Medulla oblongata (tissue), 1 donor: ENCODE data around the gene CNTN6.

Experiments
- DNase-seq: peaks from one replicate; pipeline ENCODE4 v3.0.0-alpha.2; 2015; ENCODE audit errors: extremely low spot score

Gene CNTN6

DNA sequence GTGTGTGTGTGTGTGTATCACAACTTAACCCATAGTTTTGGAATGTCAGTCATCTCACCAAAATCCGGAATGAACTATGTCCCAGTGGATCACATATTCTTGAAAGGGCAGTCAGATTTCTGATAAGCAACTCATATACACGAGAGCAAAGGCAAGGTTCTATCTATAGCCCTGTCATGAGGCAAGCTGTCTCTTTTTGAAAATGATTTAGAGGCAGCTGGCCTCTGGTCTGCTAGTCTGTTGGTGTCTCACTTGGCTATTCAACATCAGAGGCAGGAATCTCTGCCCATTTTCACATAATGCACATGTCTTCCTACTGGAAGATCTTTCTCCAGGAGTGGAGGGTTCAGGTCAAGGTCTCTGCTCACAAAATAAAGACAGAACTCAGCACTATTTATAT is 79.8 kb downstream of the CNTN6 start:
- no peak for DNase-seq

DNA sequence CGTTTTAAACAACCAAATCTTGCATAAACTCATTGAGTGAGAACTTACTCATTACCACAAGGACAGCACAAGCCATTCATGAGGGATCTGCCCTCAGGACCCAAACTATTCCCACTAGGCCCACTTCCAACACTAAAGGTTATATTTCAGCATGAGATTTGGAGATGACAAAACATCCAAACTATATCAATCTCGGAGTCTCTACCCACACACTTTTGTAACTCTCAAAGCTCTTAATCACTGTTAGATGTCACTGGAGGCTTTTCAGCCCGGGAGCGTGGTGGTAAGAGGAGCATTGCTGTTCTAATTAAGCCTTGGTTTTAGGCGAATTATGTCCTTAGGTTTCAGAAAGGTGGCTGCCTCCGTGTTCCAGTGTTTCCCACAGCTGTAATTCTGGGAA is 86.3 kb downstream of the CNTN6 start:
- DNase-seq: no peak

- DNase-seq: no peak
Measured at GRCh38 chr3:1183320-1184048, 90.7 kb downstream of the CNTN6 start.

DNA sequence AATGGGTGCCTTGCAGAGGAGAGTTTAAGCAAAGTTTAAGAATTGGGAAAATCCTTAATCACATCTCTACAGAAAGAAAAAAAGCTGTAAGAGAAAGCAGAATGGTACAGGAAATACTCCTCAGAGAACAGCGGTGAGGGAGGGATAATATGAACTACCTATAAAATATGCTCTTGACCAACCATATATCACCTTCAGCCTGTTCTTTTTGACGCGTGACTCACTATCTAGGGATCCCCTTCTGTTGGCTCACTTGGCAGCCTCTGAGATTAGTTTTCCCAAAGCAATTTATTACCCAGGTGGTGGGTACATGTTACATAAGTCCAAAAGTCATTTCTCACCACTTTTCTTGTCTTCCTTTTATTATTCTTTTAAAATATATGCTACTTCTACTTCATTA is 97.7 kb downstream of the CNTN6 start:
- DNase-seq: no peak

DNA sequence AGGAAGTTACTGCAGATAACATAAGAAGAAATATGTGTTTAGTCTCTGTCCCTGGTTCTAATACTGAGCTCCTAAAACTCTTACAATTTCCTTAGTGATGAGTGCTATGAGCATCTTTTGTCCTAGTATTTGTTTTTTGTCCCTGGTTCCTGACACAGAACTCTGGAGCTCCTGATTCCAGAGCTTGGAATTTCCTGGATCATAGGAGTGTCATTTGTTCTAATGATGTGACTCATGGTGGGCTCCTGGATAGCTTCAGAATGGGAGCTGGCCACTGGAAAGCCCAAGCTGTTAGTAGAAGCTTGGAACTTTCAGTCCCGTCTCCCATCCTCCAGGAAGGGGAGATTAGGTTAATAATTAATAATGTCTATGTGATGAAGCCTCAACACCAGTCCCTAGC is 98.2 kb downstream of the CNTN6 start:
- DNase-seq: no peak

DNA sequence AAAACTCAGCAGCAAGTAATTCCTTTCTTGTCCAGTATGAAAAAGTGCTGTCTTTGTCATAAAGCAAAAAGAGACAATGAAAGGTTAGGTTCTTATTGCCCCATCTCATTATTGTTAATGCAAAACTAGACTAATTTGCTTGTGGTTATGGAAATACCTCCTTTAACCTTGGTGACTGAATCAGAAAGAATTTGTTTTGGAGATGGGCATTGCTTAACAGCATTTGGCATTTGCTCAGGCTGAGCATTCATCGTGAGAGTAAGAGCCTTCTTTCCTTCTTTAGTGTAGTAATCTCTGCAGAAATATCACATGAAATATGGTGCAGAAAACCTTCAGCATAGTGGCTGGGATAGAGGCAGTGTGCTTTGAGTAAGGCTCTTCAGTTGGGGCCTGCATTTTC is 103.1 kb downstream of the CNTN6 start:
- DNase-seq: peak; percentile 3

DNA sequence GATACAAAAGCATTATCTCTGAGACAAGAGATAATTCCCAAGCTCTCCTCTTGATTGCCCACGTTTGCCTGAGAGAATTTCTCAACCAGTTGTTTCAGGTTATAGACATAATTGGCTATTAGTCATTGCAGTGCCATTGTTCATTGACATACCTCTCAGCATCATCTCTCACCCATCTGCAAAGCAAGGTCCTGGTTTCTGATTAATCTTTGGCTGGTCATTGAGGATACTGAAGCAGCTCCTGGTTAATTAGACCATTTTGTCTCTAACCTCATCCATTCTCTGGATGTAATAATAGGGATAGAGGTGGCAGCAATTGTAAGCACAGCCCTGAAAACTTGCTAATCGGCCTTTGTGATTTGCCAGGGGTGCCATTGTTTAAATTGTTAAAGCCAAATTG is 104.2 kb downstream of the CNTN6 start:
- DNase-seq: no peak

GRCh38 chr3:1200371-1200770 is 107.5 kb downstream of the CNTN6 start:
- no peak for DNase-seq

- no peak for DNase-seq
Measured at GRCh38 chr3:1207904-1208303, 115.1 kb downstream of the CNTN6 start.

DNA sequence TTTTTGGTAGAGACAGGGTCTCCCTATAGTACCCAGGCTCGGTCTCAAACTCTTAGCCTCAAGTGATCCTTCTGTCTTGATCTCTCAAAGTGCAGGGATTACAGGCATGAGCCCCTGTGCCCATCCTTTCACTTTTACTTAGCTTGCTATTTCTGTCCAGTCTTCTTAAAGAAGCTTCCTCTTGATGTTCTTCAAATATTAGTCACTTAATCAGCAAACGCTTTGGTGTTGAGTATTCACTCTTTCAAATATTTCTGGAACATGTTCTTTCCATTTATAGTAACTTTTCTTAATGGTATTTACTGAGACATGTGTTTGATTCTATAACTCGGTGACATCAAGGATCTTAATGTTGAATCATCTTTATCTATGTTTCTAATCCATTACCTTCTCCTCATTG is 122.1 kb downstream of the CNTN6 start:
- no peak for DNase-seq

DNA sequence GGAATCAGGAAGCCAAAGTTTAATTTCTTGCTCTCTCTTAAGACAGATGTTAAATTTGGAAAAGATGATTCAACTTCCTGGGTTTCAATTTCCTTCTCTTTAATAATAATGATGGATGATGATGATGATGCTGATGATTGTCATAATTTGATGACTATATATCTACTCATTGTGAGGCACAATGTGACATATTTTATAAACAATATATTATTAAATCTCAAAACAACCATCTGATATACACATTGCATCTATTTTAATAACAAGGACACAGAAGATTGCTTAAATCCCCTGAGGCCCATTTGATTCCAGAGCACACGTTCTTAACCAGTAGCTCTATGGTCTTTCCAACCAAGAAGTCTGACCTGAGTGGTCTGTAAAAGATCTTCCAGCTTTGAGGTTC is 124.0 kb downstream of the CNTN6 start:
- no peak for DNase-seq

GRCh38 chr3:1227111-1227510 is 134.3 kb downstream of the CNTN6 start:
- DNase-seq: no peak

- no peak for DNase-seq
Measured at GRCh38 chr3:1228289-1228688, 135.5 kb downstream of the CNTN6 start.

DNA sequence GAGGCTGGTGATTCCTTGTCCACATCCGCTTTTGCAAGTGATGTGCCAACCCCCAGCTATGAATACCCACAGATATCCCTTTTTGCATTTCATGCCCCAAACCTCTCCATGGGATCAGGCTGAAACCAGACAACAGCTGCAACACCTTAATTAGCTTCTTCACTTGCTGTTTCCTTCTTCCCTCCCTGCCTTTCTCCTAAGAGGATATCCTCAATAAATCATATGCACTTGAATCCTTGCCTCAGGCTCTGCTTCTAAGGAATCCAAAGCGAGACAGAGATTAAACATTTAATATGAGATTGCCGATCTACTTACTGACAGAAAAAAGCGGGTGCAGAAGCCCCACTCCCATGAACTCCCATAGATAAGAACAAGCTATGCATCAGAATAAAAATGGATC is 138.1 kb downstream of the CNTN6 start:
- DNase-seq: no peak

DNA sequence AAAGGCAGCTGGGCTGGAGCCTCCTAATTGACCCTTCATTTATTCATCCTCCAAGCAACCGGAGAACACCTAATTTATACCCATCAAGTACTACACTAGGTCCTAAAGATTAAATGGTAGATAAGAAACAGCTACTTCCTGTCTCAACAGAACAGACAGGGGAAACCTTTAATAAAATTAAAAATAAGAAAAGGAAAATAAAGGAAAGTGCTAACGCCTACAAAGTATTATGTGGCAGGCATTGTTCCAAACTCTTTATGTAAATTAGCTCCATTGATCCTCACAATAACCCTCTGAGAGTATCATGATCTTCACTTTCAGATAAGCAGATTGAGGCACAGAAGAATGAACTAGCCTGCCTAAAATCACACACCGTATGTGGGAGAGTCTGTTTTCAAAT is 139.5 kb downstream of the CNTN6 start:
- no peak for DNase-seq

- DNase-seq: no peak
Measured at GRCh38 chr3:1235526-1236120, 142.8 kb downstream of the CNTN6 start.

- DNase-seq: no peak
Measured at GRCh38 chr3:1251282-1252060, 158.6 kb downstream of the CNTN6 start.

DNA sequence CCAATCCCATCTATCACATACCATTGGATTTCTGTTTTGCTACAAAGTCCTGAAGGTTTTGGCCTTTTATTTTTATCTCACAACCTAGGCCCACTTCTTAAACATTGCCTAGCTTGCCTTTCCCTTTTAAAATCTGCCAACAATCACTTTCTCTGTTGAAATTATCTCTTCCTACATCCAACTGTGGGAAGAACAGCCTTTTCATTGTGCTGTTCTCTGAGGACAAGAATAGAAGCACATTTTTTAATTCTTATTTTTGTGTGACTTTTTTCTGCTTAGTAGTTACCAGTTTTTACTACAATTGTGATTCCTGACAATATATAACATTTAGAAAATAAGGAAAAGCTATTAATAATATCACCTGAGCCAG is 159.2 kb downstream of the CNTN6 start:
- DNase-seq: peak; percentile 60

DNA sequence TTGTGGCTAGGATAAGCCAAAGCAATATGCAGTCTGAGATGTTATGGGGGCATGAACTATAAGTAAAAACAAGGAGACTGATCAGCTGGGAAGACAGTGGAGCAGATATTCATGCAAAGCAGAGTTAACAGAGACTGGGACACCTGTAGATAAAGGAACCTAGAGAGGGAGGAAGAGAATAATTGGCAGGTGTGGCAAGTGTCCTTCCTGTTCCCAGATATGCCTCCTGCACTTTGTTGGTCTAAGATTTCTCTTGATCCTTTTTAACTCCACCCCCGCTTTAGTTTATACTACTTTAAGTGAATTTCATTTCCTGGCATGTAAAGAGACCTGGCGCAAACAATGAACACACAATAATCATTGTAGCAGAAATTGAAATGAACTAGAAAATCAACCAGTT is 169.4 kb downstream of the CNTN6 start:
- no peak for DNase-seq

DNA sequence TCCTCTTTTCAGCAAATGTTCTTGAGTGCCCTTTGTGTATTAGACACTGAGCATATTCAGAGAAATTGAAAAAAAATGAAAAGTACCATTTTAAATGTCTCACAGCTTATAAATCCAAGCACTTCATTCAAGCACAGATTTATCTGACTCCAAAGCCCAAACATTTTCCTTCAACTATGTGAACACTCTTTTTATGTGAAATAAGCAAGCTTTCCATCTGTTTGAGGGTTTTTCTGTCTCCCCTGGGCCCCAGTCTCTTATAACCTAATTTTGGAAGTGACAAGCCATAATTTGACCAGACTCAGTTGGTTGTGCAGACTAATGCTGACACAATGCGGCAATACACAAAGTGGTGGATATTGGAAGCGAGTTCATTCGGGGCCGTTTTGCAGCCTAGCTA is 170.3 kb downstream of the CNTN6 start:
- DNase-seq: no peak

DNA sequence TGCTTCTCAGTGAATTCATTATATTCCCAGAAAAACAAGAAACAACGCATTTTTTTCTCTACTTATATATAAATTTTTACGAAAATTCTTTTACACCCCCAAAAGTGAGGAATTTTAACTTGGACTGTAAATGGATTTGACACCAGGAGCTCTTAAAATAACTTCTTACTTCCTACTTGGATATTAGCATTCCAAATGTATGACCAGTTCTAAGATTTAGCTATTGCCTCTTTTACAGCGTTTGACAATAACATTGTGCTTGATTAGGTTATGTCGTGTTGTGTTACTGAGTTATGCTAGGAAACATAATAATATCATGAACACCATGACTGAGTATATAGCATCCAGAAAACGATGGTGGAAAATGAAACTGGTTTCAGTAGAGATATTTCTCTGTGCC is 177.0 kb downstream of the CNTN6 start:
- DNase-seq: no peak

- no peak for DNase-seq
Measured at GRCh38 chr3:1272546-1273265, 179.9 kb downstream of the CNTN6 start.
